ENCODE results near the gene AGPAT4. TPM values are rescaled to one million over a fixed set of nuclear protein-coding genes. Genes with fewer than 3 reads are reported as not detected.
"Not testable (repeated sequence)": the region's sequence is repeated elsewhere in the genome, so short reads cannot be mapped to it uniquely, and the experiment has no call there.

AGPAT4 gene
- total RNA-seq, 1 donor from 2014 or later = 15.3 TPM

DNA sequence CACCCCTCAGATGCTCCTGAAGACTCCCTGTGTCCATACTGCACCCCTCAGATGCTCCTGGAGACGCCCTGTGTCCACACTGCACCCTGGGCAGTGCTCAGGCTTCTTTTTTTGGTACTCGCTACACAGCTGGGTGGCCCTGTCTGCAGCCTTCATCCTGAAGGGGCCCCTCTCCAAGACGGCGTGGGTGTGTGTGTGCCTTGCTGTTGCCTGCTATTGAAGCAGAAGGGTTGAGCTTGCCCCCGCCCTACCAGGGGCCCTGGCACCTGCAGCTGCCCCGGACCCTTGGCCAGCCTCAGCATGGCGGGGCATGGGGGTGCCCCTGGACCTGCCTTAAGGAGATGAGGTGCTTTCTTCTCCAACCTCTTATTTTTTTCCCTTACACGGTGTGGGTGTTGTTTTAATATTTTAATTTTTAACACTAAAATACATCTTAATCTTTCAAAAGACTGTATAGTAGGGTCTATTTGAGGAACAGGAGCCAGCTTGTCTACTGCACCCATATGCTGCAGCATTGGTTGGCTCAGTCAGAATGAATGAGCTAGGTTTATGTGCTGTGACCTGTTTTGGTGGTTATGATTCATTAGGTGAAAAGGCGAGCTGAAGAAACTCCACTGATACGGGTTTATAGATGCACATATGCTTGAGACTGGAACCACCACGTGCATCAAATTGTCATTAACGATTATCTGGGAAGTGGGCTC lies 135.9 kb downstream of the AGPAT4 start:
- DNase-seq = no peak

DNA sequence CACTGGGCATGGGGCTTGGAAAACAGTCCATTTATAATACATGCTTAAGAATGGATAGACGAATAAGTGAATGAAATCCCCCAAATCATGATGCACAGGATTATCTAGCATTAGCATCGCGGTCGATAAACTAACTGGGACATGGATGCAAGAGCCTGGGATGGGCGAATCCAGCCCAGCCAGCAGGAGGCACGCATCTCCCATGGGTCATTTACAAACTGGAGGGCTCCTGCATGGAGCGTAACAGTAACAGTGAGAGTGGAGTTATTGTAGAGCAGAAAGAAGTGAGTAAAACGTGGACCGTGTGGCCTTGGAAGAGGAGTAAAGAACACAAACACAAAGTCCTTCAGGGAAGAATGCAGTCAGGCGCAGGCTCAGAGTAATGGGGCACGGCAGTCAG lies 136.5 kb downstream of the AGPAT4 start:
- DNase-seq = no peak

DNA sequence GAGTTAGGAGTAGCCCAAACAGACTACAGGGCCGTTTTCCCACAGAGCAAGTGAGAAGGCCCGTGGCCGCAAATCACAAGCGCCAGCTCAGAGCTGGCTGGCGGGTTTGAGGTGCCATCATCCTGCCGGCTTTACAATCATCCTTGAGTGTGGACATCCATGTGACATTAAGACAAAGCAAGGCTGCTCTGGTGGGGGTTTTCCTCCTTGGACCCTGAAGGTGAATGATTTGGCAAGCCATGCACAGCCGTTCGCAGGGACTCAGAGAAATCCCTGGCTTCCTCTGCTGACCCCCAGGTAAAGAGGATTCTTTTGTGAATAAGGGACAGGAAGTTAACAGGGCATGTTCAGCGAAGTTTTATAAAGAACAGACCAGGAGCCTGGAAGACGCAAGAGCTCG lies 137.2 kb downstream of the AGPAT4 start:
- no peak for DNase-seq

DNA sequence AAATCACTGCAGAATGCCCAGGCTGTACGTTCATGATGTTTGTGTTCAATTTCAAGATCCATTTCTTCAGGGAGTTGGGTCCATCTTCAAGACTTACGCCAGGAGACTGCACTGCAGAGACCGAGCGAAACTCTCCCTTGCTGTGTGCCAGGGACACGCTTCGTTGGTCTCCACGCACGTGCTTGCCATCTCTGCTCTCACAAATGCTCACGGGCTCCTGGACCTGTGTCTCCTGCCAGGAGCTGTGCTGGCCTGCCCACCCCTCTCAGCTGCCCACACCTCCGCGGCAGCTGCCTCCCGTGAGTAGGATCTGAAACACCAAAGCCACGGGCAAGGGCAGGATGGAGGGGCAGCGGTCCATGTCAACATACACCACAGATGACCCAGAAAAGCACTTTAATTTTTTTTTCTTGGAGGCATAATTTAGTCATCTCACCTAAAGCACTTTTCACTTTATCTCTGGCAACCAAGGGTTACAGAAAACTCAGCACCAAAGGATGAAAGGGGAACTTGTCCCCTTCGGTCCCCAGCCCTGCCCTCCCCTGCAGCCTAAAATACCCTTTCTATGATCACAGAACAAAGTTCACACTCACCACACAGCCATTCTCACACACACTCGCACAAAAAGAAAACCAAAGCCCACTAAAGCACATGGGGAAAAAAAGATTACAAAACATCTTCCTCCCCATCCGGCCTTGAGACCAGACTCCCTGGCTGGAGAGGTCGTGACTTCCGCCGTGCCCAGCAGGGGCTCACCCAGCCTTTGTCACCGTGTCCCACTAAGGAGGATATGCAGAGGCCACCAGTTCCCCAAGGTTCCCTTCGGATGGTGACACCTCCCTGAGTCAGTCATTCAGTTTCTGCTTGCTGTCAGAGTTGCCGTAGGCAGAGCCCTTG lies 137.9 kb downstream of the AGPAT4 start:
- no peak for DNase-seq

DNA sequence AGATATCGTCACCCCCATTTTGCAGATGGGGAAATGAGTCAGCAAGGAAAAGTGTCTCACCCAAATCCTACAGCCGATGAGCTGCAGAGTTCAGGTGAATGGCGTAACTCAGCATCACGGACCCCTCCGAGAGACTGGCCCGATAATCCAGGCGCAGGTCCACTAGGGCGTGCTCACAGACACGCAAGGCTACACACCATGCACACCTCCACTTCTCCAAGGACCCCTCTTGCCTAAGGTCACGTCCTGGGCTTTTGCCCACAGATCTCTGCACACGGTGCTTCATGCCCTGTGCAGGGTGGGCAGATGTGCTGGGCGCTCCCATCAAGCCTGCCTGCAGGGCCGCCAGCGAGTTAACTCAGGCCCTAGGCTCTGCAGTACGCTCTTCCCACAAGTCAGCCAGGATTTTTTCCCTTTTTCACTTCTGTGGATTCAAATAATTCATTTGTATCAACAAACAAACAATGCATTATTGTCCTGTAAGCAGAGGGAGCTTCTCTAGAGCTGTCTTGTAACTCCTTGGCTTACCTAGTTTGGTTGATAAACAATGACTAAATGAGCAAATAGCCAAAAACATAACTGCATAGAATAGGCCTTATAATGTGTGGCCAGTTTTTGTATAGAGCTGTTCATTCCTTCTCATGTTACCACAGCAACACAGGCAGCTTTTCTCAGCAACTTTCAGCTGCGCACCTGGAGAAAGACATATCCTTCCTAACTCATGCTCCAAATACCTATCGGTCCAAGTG lies 139.1 kb downstream of the AGPAT4 start:
- DNase-seq = no peak

DNA sequence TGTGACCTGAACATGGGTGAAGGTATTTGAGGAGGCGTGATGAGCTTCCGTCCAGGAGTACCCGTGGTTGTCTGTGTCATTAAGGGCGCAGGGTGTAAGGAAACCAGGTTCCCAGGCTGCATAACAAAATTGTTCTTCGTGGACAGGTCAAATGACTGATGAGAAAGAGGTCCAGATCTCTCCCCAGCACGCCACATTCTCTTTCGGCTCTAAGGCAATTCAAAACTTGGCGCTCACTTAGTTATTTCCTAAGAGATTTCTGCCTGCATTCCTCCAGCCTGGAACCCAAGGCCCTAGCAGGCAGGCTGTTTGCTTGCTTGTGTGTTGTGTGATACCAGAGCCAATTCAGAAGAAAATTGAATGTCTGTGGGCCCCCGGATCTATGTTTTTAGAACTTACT lies 139.9 kb downstream of the AGPAT4 start:
- no peak for DNase-seq

DNA sequence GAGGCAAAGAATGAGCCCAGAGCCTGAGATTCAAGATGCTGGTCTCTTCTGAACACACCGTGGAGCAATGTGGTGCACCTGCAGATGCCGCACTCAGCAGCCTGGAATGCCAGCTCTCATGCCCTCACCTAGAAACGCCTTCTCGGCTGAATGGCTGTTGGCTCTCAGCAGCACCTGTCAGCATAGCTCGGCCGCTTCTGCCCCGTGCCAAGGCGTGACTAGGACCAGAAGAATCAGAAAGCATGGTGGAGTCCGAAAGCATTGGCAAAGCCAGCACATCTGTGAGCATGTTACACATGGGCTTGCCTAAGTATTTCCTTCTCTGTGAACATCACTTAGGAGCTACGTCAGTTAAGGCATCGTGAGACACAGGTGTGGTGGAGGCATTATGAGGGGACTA lies 141.5 kb downstream of the AGPAT4 start:
- no peak for DNase-seq

DNA sequence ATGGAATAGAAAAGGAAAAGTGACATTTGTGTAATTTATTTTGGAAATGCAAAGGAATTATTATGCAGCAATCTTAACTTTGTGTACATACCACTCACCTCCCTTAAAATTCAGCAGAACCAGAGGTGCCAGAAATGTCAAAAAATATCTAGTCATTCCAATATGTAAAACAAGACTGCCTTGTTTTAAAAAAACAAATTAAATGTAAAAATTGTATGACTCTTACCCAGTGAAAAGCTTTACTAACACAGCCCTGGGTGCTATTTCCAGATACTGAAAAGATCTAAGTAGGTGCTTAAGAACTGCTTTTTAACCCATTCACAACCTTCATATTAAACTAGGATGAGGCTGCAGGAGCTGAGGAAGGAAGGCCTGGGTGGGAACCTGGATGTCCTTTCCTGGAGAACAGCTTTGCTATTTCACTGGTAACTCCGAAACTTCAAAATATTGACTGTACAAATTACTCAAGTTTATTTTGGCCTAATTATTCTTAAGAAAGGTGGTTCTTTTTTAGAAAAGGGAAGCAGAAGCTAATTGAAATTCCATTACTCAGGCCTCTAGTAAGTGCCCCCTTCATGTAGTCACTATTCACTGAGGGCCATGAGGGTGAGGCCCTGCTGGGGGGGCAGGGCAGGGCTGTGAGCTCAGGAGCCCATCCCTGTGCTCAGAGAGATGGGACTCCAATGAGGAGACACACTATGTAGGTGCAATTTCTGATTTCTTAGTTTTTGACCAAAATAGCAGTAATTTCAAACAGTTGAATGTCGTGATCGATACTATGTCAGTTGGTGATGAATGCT lies 142.7 kb downstream of the AGPAT4 start:
- DNase-seq = no peak

DNA sequence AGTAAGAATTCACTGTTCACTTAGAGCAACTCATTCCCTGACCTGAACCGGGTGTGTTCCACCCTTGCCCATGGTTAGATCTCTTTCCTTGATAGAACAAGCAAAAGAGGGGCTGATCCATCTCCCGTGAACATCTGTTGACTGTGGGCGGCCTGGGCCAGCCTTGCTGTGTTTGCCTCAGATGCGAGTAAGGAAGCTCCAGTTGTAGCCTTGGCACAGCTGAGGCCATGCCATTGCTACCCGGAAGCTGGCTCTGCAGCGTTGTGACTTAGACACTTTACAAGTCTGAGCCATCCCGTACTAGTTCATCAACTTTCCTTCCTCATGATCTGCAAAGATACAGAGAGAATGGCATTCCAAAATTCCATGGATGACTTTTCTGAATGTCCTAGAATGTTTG lies 143.3 kb downstream of the AGPAT4 start:
- DNase-seq = no peak

DNA sequence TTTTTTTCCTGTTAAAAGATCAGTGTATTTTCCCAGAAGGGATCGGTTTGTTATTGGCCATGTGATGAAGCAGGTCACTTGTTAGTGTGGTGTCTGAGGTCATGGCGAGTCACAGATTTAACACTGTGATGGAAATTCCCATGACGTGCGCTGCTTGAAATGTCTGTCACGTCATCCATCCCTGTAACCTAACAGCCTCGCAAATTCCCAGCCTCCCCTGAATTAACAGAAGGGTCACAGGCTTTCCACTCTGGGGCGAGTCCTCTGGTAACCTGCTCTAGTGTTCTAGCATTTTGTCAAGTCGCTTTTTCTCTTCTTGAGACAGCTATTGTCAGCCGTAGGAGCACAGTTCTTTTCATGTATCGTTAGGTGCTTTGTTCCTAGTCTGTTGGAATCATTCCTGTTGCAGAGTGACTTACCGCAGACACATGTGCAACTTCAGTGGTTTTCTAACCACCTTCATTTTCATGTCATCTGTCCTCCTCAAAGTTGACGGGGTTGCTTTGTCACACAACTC lies 145.1 kb downstream of the AGPAT4 start:
- peak; percentile 16 for DNase-seq

DNA sequence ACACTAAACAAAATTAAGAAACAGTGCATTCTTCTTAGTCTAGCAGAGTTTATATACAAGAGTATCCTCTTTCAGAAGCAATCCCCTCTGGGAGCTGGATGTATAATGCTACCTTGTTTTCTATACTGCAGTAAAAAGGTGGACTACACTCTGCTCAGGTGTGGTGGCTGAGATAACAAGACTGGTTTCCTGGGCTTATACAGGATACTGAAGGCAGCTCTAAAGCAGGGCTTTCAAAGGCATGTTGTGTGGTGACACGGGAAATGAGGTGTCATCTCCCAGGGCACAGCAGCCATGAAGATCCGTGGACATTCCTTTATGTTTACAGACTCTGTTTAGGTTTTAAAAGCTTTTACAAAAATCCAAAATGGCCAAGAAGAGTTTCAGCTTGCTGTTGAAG lies 145.6 kb downstream of the AGPAT4 start:
- DNase-seq = no peak

DNA sequence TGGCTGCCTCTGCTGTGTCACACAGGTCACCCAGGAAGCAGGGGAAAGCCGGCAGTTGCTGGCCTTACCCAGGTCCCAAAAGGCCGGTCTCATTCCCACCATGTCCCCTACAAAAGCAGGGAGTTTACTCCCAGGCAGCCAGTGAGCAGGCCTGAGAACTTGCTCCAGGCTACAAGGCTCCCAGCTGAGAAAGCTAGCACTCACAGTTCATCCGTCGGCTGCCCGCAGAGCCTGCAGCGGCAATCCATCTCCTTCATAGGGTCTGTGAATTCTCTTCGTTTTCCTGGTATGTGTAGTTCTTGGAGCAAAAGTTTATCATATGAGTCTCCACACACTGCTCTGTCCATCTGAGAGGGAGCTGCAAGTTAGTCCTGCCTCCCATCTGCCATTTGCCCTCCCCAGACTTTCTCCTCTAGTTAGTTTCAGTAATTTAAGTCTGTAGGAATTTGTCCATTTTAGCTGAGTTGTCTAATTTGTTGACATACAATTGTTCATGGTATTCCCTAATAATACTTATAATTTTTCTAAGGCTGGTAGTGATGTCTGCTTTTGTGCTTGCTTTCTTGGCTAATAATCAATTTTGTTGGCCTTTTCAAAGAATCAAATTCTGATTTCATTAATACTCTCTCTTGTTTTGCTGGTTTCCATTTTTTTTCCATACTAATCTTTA lies 146.7 kb downstream of the AGPAT4 start:
- no peak for DNase-seq

DNA sequence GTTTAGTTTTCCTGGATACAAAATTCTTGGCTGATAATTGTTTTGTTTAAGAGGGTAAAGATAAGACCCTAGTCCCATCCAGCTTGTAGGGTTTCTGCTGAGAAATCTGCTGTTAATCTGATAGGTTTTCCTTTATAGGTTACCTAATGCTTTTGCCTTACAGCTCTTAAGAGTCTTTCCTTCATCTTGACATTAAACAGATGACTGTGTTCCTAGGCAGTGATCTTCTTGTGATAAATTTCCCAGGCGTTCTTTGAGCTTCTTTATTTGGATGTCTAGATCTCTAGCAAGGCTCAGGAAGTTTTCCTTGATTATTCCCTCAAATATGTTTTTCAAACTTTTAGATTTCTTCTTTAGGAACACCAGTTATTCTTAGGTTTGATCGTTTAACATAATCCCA lies 148.3 kb downstream of the AGPAT4 start:
- DNase-seq = no peak

DNA sequence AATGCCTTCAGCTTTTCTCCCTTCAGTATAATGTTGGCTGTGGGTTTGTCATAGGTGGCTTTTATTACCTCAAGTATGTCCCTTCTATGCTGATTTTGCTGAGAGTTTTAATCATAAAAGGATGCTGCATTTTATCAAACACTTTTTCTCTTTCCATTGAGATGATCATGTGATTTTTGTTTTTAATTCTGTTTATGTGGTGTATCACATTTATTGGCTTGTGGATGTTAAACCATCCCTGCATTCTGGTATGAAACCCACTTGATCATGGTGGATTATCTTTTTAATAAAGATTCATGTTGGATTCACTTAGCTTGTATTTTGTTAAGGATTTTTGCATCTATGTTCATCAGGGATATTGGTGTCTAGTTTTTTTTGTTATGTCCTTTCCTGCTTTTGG lies 150.5 kb downstream of the AGPAT4 start:
- not testable (repeated sequence) for DNase-seq

DNA sequence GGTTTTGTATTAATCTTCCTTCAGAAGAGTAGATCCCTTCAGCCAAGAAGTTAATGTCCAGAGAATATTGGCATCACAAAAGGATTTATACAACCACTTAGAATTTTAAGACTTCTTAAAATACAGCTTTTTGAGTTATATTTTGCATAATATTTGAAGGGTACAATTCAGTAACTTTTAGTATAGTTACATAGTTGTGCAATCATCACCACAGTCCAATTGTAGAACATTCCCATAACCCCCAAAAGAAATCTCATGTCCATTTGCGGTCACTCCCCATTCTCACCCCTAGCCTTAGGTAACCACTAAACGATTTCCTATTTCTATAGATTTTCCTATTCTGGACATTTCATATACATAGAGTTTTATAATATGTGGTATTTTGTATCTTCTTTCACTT lies 155.9 kb downstream of the AGPAT4 start:
- DNase-seq = no peak

DNA sequence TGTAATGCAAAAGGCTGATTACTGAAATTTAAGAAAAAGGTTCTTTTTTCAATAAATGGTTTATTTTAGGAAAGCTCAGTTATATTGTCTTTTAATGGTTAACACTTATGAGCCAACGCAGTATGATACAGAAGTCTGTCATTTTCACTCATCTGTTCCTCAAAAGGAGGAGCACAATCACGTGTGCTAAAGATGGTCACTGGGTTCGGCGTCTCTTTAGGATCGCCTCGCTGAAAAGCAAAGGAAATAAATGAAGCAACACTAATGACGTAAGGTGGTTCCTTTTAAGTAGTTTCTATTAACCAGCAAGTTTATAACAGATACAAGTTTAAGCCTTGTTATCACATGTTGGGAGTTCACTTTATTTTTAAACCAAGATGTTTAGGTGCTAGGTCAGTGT lies 156.6 kb downstream of the AGPAT4 start:
- DNase-seq = no peak

DNA sequence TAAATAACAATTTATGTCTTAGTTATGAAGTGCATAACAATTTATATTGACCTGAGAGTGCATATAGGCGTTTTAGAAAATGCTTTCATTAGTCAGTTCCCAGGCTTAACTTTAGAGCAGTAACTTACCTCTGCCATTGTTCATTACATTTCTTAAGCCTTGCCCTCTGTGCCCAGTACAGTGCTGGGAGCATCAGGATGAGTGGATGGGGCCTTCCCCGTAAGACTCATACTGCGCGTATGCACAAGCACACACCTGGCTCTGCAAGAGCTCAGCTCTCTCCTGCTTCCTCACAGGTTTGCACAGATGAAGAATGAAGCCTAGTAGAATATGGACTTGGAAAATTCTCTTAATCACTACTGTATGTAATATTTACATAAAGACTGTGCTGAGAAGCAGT lies 157.3 kb downstream of the AGPAT4 start:
- DNase-seq = no peak

DNA sequence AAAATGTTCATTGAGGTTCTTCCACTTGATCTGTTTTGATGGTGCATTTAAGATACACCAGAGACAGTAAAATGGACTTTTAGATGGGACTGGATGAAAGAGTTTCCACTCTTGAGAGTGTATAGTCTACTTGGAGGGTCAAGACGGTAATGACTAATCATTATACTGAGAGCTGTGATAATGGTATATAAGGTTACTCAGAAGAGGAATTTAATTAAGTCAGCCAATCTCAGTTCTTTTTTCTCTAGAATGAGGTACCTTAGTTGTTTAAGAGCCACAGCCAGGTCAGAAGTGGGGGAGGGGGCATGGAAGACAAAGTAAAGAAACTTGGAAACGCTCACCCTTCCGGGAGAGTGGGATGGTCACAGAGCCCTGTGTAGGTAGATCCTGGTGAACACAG lies 158.4 kb downstream of the AGPAT4 start:
- DNase-seq = no peak

DNA sequence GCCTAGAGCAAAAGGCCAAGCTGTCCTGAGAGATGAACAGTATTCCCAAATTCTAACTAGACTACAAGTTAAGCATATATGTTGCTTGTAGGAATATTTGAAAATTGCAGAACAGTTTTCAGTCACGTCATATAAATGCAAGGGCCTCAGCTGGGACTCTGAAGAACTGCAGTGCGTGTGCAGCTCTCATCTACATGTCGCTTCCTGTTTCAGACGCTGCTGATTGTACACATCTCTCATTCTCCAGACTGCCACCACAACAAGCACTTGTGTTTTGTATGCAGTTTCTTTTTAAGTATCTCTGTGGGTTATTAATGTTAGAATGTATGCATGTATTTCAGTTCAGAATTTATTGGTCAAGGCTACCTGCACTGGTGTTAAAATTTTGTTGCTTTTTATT lies 162.6 kb downstream of the AGPAT4 start:
- DNase-seq = no peak

DNA sequence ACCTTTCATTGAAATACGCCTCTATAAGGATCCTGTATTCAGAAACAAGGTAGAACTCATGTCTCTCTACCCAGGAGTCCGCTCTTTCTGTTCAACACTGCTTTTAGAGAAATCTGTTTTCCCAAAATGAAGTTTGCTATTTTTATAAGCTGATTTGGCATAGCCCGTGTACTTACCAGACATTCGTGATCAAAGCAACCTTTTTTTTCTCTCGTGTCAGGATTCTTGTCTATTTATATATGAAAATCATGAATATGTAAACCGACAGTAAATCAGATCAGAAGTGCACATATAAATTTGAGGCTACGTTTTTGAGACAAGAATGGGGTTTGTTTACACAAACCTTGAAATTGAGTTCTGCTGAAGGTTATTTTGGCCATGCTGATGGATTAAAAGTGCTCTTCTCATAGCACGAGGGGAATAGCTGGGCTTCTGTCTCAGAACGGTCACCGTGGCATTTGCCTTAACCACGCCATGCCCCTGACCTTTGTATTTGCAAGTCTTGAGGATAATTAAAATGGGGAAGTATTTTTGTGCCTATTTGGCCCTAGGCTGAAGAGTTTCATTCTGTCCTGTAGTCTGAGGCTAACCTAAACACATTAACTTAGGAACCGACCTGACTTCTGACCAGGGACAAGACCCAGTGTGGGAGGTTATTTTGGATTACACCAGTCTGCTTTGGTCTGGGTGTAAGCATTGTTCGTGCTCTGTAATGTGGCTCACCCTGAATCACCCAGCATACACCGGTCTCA lies 163.7 kb downstream of the AGPAT4 start:
- DNase-seq = no peak

DNA sequence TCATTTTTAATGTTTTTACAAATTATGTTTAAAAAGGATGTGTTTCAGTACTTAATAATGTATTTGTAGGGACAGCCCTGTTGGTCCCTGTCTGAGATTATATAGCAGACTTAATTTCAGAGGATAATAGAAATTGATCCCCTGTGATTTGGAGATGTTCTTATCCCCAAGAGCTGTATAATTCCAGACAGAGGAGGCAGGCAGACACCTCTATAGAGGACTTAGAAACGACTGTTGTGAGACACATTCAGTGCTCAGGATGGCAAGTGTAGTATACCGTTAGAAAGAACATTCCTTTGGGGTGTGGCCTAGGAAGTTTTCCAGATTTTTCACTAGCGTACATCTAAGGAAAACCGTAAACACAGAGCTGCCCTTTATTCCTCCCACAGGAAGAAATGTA lies 164.5 kb downstream of the AGPAT4 start:
- no peak for DNase-seq

All from dermis blood vessel endothelial cell (primary cell).